SK-N-MC (cell line): ENCODE data around the gene CUL9.

Experiments used
- EZH2 ChIP-seq: fragments of 200-600 bp; sonication (generic); IDR thresholded peaks from one replicate; pipeline ENCODE4 v1.6.1; 2017; ENCODE audit warnings: antibody characterized with exemption
- POLR2AphosphoS5 ChIP-seq: IDR thresholded peaks from 2 replicates; pipeline ENCODE4 v1.6.1; 2012; ENCODE audit warnings: mild to moderate bottlenecking, low read depth, low read length, borderline replicate concordance

GRCh38 chr6:43188426-43188825 is 6.4 kb downstream of the CUL9 start:
- TF ChIP-seq EZH2 (no peak), POLR2AphosphoS5 (no peak)
